MM.1S (cell line): Measurements from ENCODE around the gene TMEM59.

Source experiments
- DNase-seq: peaks from one replicate; pipeline ENCODE4 v3.0.0-alpha.2; 2015
- H2AFZ ChIP-seq: fragments of 300-600 bp; sonication (generic); 2 replicates; pipeline ENCODE4 v1.6.0; 2016; ENCODE audit warnings: antibody characterized with exemption, low read length
- H3F3A ChIP-seq: fragments of 300-600 bp; sonication (generic); 2 replicates; pipeline ENCODE4 v1.6.1; 2016; ENCODE audit warnings: mild to moderate bottlenecking, antibody characterized with exemption, low read length, moderate library complexity, mixed read lengths; ENCODE audit not compliant: insufficient read depth
- H3K27ac ChIP-seq: fragments of 300-600 bp; sonication (generic); 2 replicates; pipeline ENCODE4 v1.5.1; 2016; ENCODE audit warnings: mild to moderate bottlenecking, low read length
- H3K27me3 ChIP-seq: fragments of 300-600 bp; sonication (generic); replicated peaks from 2 replicates; pipeline ENCODE4 v1.6.0; 2016; ENCODE audit warnings: low read length; ENCODE audit not compliant: insufficient read depth
- H3K36me3 ChIP-seq: fragments of 300-600 bp; sonication (generic); replicated peaks from 2 replicates; pipeline ENCODE4 v1.6.1; 2016; ENCODE audit warnings: mild to moderate bottlenecking, low read length, mixed read lengths; ENCODE audit not compliant: insufficient read depth
- H3K4me1 ChIP-seq: fragments of 300-600 bp; sonication (generic); 2 replicates; pipeline ENCODE4 v1.6.1; 2016; ENCODE audit warnings: low read length, mixed read lengths
- H3K4me2 ChIP-seq: fragments of 300-600 bp; sonication (generic); 2 replicates; pipeline ENCODE4 v1.6.0; 2016; ENCODE audit warnings: low read depth, low read length
- H3K4me3 ChIP-seq: fragments of 300-600 bp; sonication (generic); 2 replicates; pipeline ENCODE4 v1.5.1; 2016; ENCODE audit warnings: low read length, mixed read lengths
- H3K79me2 ChIP-seq: fragments of 300-600 bp; sonication (generic); 2 replicates; pipeline ENCODE4 v1.6.1; 2016; ENCODE audit warnings: mixed run types, low read length, mixed read lengths
- H3K9ac ChIP-seq: fragments of 300-600 bp; sonication (generic); 2 replicates; pipeline ENCODE4 v1.6.1; 2016; ENCODE audit warnings: low read length, mixed read lengths
- H3K9me2 ChIP-seq: fragments of 300-600 bp; sonication (generic); replicated peaks from 2 replicates; pipeline ENCODE4 v1.6.1; 2016; ENCODE audit warnings: mild to moderate bottlenecking, low read length, mixed read lengths; ENCODE audit not compliant: insufficient read depth
- H3K9me3 ChIP-seq: fragments of 300-600 bp; sonication (generic); replicated peaks from 2 replicates; pipeline ENCODE4 v1.6.1; 2016; ENCODE audit warnings: mild to moderate bottlenecking, low read length, mixed read lengths; ENCODE audit not compliant: insufficient read depth
- H4K20me1 ChIP-seq: fragments of 300-600 bp; sonication (generic); 2 replicates; pipeline ENCODE4 v1.6.1; 2016; ENCODE audit warnings: mild to moderate bottlenecking, low read length, moderate library complexity, mixed read lengths; ENCODE audit not compliant: insufficient read depth
- EZH2 ChIP-seq: fragments of 300-600 bp; sonication (generic); optimal IDR thresholded peaks from 2 replicates; pipeline ENCODE3; 2017; ENCODE audit warnings: low read depth, mild to moderate bottlenecking, antibody characterized with exemption, low read length, mixed read lengths
- EZH2phosphoT487 ChIP-seq: fragments of 300-600 bp; sonication (generic); IDR thresholded peaks from 2 replicates; pipeline ENCODE4 v1.6.1; 2018; ENCODE audit warnings: antibody characterized with exemption, low read length
- TF ChIP-seq, protein P1 (sequence below): fragments of 300-600 bp; sonication (generic); IDR thresholded peaks from 2 replicates; pipeline ENCODE4 v1.5.1; 2016; ENCODE audit warnings: antibody characterized with exemption, low read length, mixed read lengths

Gene TMEM59

DNA sequence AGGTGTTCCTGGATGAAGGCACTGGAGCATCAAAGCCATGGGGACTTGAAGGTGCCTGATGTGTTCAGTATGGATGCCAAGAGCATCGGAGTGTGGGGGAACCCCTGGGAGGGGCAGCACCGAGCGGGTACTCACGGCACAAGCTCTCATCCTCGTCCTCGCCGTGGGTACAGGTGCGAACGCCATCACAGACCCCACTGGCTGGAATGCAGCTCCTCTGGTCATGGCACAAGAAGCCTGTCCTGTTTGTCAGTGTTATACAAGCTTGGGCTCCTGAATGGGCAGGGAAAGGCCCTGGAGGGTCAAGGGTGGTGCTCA is 41.0 kb downstream of the TMEM59 start:
- H3K9me2 ChIP-seq = no peaks in the 10 kb centered on the region
- no peak overlapping the region for H3K4me2 ChIP-seq
- no peak overlapping the region for H3K4me3 ChIP-seq
- no peaks in the 10 kb centered on the region for H3F3A ChIP-seq
- no peaks in the 10 kb centered on the region for H3K36me3 ChIP-seq
- H3K27me3 ChIP-seq = no peaks in the 10 kb centered on the region
- no peaks in the 10 kb centered on the region for H3K79me2 ChIP-seq
- H3K27ac ChIP-seq = no peak overlapping the region
- no peaks in the 10 kb centered on the region for H4K20me1 ChIP-seq
- no peaks in the 10 kb centered on the region for H3K9me3 ChIP-seq
- no peak for DNase-seq
- TF ChIP-seq EZH2phosphoT487 (no peak), EZH2 (no peak)
- TF ChIP-seq, protein P1, sequence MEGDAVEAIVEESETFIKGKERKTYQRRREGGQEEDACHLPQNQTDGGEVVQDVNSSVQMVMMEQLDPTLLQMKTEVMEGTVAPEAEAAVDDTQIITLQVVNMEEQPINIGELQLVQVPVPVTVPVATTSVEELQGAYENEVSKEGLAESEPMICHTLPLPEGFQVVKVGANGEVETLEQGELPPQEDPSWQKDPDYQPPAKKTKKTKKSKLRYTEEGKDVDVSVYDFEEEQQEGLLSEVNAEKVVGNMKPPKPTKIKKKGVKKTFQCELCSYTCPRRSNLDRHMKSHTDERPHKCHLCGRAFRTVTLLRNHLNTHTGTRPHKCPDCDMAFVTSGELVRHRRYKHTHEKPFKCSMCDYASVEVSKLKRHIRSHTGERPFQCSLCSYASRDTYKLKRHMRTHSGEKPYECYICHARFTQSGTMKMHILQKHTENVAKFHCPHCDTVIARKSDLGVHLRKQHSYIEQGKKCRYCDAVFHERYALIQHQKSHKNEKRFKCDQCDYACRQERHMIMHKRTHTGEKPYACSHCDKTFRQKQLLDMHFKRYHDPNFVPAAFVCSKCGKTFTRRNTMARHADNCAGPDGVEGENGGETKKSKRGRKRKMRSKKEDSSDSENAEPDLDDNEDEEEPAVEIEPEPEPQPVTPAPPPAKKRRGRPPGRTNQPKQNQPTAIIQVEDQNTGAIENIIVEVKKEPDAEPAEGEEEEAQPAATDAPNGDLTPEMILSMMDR = no peak
- H3K9ac ChIP-seq = no peak overlapping the region
- no peaks in the 10 kb centered on the region for H3K4me1 ChIP-seq
- H2AFZ ChIP-seq = no peak overlapping the region

DNA sequence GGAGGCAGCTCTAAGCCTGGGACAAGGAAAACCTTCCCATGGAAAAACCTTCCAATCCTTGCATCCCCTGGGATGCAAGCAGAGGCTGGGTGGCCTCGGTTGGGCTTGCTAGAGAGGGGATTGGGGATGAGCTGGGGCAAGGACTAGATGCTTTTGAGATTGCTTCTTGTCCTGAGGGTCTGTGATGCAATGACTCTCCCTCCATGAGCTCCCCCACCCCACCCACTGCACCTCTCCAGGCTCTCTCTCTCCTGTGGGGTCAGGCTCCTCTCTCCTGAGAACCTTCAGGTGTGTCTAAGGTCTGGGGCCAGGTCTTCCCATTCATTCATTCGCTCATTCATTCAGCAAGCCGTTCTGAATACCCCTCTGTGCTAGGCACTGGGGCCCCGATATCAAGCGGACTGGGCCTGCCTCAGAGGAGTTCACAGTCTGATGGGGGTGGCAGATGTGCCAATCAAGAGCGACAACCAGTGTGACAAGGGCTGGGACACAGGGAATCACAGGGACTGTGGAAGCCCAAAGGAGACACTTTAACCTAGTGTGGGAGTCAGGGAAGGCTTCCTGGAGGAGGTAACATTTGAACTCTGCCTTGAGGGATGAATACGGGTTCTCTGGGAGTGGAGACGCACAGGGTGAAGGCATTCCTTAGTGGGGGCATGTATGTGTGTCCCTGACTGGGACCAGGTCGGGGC is 41.5 kb downstream of the TMEM59 start:
- Histone ChIP-seq H2AFZ (no peak overlapping the region), H3K9me2 (no peaks in the 10 kb centered on the region), H3K9ac (no peak overlapping the region), H3K4me1 (no peaks in the 10 kb centered on the region), H3K4me3 (no peak overlapping the region), H4K20me1 (no peaks in the 10 kb centered on the region), H3K9me3 (no peaks in the 10 kb centered on the region), H3K79me2 (no peaks in the 10 kb centered on the region), H3K27ac (no peak overlapping the region), H3K36me3 (no peaks in the 10 kb centered on the region), H3F3A (no peaks in the 10 kb centered on the region), H3K4me2 (no peak overlapping the region), H3K27me3 (no peaks in the 10 kb centered on the region)
- TF ChIP-seq EZH2phosphoT487 = no peak
- TF ChIP-seq, protein P1 = no peak
- no peak for TF ChIP-seq EZH2
- DNase-seq = no peak

DNA sequence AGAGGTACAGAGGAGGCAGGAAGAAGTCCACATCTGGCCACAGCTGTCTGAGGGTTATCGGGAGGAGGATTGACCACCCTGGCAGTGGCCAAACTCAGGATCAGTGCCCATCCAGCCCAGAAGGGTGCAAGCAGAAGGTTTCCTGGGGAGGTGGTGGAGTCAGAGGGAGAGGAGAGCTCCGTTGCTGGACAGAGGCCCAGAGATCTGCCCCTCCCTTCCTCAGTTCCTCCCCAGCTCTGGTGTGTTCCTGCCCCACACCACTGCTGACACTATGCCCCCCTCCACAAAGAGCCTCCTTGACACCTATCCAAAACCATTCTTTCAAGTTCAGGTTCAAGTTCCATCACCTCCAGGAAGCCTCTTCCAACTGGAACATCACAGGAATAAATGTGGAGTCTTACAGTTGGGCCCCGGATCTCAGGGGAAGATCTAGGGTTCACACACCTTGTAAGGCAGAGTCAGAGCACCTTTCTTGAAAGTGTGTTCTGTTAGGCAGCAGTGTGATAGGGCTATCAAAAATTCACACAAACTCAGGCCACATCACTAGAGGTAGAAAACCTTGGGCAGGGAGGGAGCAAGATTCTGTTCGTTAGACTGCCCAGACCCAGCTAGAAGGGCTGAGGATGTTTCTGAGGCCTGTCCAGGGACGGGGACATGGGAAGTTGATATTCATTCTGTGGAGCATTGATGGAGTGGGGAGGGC is 42.4 kb downstream of the TMEM59 start:
- no peaks in the 10 kb centered on the region for H3K4me1 ChIP-seq
- no peak for DNase-seq
- H3K36me3 ChIP-seq = no peaks in the 10 kb centered on the region
- H3K4me3 ChIP-seq = no peak overlapping the region
- no peaks in the 10 kb centered on the region for H3K79me2 ChIP-seq
- no peaks in the 10 kb centered on the region for H3F3A ChIP-seq
- no peak overlapping the region for H2AFZ ChIP-seq
- no peaks in the 10 kb centered on the region for H3K27me3 ChIP-seq
- TF ChIP-seq, protein P1 = no peak
- TF ChIP-seq EZH2 (no peak), EZH2phosphoT487 (no peak)
- H3K27ac ChIP-seq = no peak overlapping the region
- H3K9me3 ChIP-seq = no peaks in the 10 kb centered on the region
- H3K4me2 ChIP-seq = no peak overlapping the region
- no peak overlapping the region for H3K9ac ChIP-seq
- H3K9me2 ChIP-seq = no peaks in the 10 kb centered on the region
- no peaks in the 10 kb centered on the region for H4K20me1 ChIP-seq
